Natural killer cell (primary cell): ENCODE measurements around the gene TFAP2C. TPM values are rescaled to one million over a fixed set of nuclear protein-coding genes. Genes with fewer than 3 reads are reported as not detected.

Experiments
- ATAC-seq, 3 donors: fragments of 150-1000 bp in 2 of 3; fragments of 200-7000 bp in 1 of 3; cut with Tn5 transposase; 1 replicate in 1 of 3; 2 replicates in 2 of 3; pipeline ENCODE4 v1.10.0; 2021; ENCODE audit warnings: mild to moderate bottlenecking in 2 of 3, moderate library complexity in 2 of 3
- DNase-seq, 2 donors: peaks; one replicate each; pipeline versions ENCODE4 v3.0.0 to v3.0.0-alpha.2; 2013 to 2021; ENCODE audit warnings: mixed read lengths in 1 of 2
- H3K27ac ChIP-seq: one replicate; pipeline ENCODE4 v1.5.1; 2013; ENCODE audit warnings: mild to moderate bottlenecking, low read length
- H3K27me3 ChIP-seq: one replicate; pipeline ENCODE4 v1.6.1; 2013; ENCODE audit warnings: low read length; ENCODE audit not compliant: control insufficient read depth, insufficient read depth
- H3K36me3 ChIP-seq: one replicate; pipeline ENCODE4 v1.6.1; 2013; ENCODE audit warnings: low read length; ENCODE audit not compliant: control insufficient read depth, insufficient read depth
- H3K4me1 ChIP-seq: one replicate; pipeline ENCODE4 v1.6.1; 2013; ENCODE audit warnings: low read length; ENCODE audit not compliant: control insufficient read depth, insufficient read depth
- H3K4me3 ChIP-seq: one replicate; pipeline ENCODE4 v1.5.1; 2013; ENCODE audit warnings: low read length
- H3K9me3 ChIP-seq: one replicate; pipeline ENCODE4 v1.6.1; 2013; ENCODE audit warnings: low read length; ENCODE audit not compliant: control insufficient read depth, insufficient read depth
- H3K27ac Mint-ChIP-seq, 2 donors: one replicate each; pipeline ENCODE4 v1.8.0; 2022; ENCODE audit warnings: mild to moderate bottlenecking in 2 of 2, mixed read lengths in 2 of 2, moderate library complexity in 1 of 2
- H3K27me3 Mint-ChIP-seq, 2 donors: one replicate each; pipeline ENCODE4 v1.8.0; 2022; ENCODE audit warnings: low read depth in 2 of 2, mixed read lengths in 2 of 2
- H3K36me3 Mint-ChIP-seq: one replicate; pipeline ENCODE4 v1.8.0; 2022; ENCODE audit warnings: mixed read lengths
- H3K4me1 Mint-ChIP-seq, 2 donors: one replicate each; pipeline ENCODE4 v1.8.0; 2022; ENCODE audit warnings: mixed read lengths in 2 of 2
- H3K4me3 Mint-ChIP-seq: one replicate; pipeline ENCODE4 v1.8.0; 2022; ENCODE audit warnings: mild to moderate bottlenecking, moderate library complexity, mixed read lengths
- H3K9me3 Mint-ChIP-seq, 2 donors: one replicate each; pipeline ENCODE4 v1.8.0; 2022; ENCODE audit warnings: mixed read lengths in 2 of 2
- CTCF ChIP-seq: fragments of 200-600 bp; IDR thresholded peaks from one replicate; pipeline ENCODE4 v1.8.0; 2022; ENCODE audit warnings: antibody characterized with exemption
- WGBS: methylation state at CpG from one replicate; pipeline ENCODE4 v1.1.7; 2013; ENCODE audit warnings: missing lambda C conversion rate; ENCODE audit not compliant: insufficient coverage; 5-methylcytosine and 5-hydroxymethylcytosine counted together
- intact Hi-C: fragments of 100-400 bp; cut with micrococcal nuclease; formaldehyde crosslinking; loops from one replicate; pipeline ENCODE4 v1.14.2; 2022
- total RNA-seq, 4 donors: library from RNA; stranded (reverse); fragments of 120-200 nt in 1 of 4; gene quantifications; one replicate each; pipeline versions ENCODE4 v1.2.3 to v1.2.4, GENCODE V29; 2013 to 2022

Gene TFAP2C
- total RNA-seq, 3 donors from 2014 or later (not counting 1 experiment from before 2014, with no cell fraction given), result not detected

GRCh38 chr20:56676001-56676400 is 46.9 kb downstream of the TFAP2C start:
- Histone ChIP-seq H3K4me1 (no peaks in the 10 kb centered on the region), H3K9me3 (no peaks in the 10 kb centered on the region), H3K36me3 (no peaks in the 10 kb centered on the region), H3K27ac (no peak overlapping the region), H3K4me3 (no peak overlapping the region), H3K27me3 (no peaks in the 10 kb centered on the region)
- DNase-seq, result no peak
- H3K4me1 Mint-ChIP-seq, result no peaks in the 10 kb centered on the region
- H3K27ac Mint-ChIP-seq, result no peak overlapping the region
- no peak for ATAC-seq
- no peaks in the 10 kb centered on the region for H3K27me3 Mint-ChIP-seq
- intact Hi-C loops, result no loop called here
- no peaks in the 10 kb centered on the region for H3K36me3 Mint-ChIP-seq
- H3K4me3 Mint-ChIP-seq, result no peak overlapping the region
- 78% methylated on average over 12 of the region's 12 CpGs for WGBS
- H3K9me3 Mint-ChIP-seq, result no peaks in the 10 kb centered on the region
- no peak for TF ChIP-seq CTCF

GRCh38 chr20:56676679-56677078 is 47.6 kb downstream of the TFAP2C start:
- ATAC-seq (peak in 1 of 3 donors; percentile 15), DNase-seq (no peak)
- H3K4me1 Mint-ChIP-seq, result no peaks in the 10 kb centered on the region
- H3K9me3 Mint-ChIP-seq, result no peaks in the 10 kb centered on the region
- Histone ChIP-seq H3K4me1 (no peaks in the 10 kb centered on the region), H3K9me3 (no peaks in the 10 kb centered on the region), H3K4me3 (no peak overlapping the region), H3K27ac (no peak overlapping the region), H3K36me3 (no peaks in the 10 kb centered on the region), H3K27me3 (no peaks in the 10 kb centered on the region)
- no peak for TF ChIP-seq CTCF
- WGBS, result 69% methylated on average over 10 of the region's 10 CpGs
- intact Hi-C loops, result no loop called here
- H3K4me3 Mint-ChIP-seq, result no peak overlapping the region
- no peak overlapping the region for H3K27ac Mint-ChIP-seq
- no peaks in the 10 kb centered on the region for H3K36me3 Mint-ChIP-seq
- H3K27me3 Mint-ChIP-seq, result no peaks in the 10 kb centered on the region

DNA sequence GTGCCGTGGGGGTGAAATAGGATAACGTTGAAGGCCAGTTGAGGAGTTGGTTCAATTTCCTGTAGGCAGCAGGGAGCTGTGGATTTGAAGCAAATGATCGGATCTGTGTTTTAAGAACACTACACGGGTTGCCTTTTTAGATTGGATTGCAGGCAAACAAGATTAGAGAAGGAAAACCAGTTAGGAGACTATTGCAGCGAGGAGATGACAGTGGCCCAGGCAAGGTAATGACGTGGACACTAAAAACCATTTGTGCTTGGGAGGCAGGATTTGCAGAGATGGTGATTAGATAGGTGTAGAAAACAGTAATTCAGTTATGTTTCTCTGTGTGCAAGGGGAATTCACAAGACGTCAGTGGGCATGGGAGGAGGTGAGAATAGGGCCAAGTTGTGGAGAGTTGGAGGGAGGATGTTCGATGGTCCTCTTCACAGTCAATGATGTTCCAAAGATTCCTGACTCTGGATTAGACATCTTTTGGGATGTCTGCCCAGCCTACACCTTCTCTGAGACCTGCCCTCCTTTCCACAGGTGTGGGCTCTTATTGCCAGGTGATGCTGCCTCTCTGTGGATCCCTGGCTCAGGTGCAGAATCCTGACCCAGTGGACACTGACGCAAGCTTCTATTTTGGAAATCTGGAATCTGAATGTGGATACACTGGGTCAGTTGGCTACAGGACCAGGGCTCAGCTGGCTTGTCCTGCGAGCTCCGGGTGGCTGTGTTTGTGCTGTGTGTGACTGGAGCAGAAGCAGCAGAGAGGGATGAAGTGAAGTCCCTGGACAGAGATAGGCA is 54.2 kb downstream of the TFAP2C start:
- 76% methylated on average over 11 of the region's 11 CpGs for WGBS
- no peaks in the 10 kb centered on the region for H3K9me3 Mint-ChIP-seq
- H3K4me1 ChIP-seq, result no peaks in the 10 kb centered on the region

More for the DNA sequence above, 54.2 kb downstream of the TFAP2C start:
- ATAC-seq (no peak), DNase-seq (no peak)
- Histone ChIP-seq H3K27ac (no peak overlapping the region), H3K27me3 (no peaks in the 10 kb centered on the region), H3K9me3 (no peaks in the 10 kb centered on the region), H3K36me3 (no peaks in the 10 kb centered on the region), H3K4me3 (no peak overlapping the region)
- no peaks in the 10 kb centered on the region for H3K36me3 Mint-ChIP-seq
- H3K27ac Mint-ChIP-seq, result no peak overlapping the region
- H3K4me3 Mint-ChIP-seq, result no peak overlapping the region
- no peaks in the 10 kb centered on the region for H3K4me1 Mint-ChIP-seq
- no peak for TF ChIP-seq CTCF
- peaks cover 6 to 10% of the 10 kb centered on the region in 2 donors for H3K27me3 Mint-ChIP-seq
- intact Hi-C loops, result no loop called here
